CD14-positive monocyte (primary cell): Measurements from ENCODE around the gene FNDC3B. TPM values are rescaled to one million over a fixed set of nuclear protein-coding genes. Genes with fewer than 3 reads are reported as not detected.
A peak's percentile ranks its signal among the peaks of the same experiment; 100 is the strongest.

Experiments used
- DNase-seq, 3 donors: peaks; one replicate each; pipeline ENCODE4 v3.0.0-alpha.2; 2011 to 2022
- H2AFZ ChIP-seq: 2 replicates; pipeline ENCODE4 v1.6.0; 2012; ENCODE audit warnings: mild to moderate bottlenecking, low read depth, low read length, inconsistent platforms; ENCODE audit not compliant: insufficient read depth, poor library complexity, severe bottlenecking
- H3K27ac ChIP-seq, 2 donors: 1 replicate in 1 of 2; 2 replicates in 1 of 2; pipeline ENCODE4 v1.5.1; 2012 to 2013; ENCODE audit warnings: low read length in 2 of 2, control low read depth in 1 of 2, inconsistent platforms in 1 of 2, low read depth in 1 of 2, mild to moderate bottlenecking in 1 of 2
- H3K27me3 ChIP-seq, 2 donors: one replicate each; pipeline versions ENCODE4 v1.6.0 to v1.6.1; 2011 to 2013; ENCODE audit warnings: low read length in 2 of 2; ENCODE audit not compliant: control insufficient read depth in 2 of 2, insufficient read depth in 2 of 2
- H3K36me3 ChIP-seq, 2 donors: replicated peaks in 1 of 2; 1 replicate in 1 of 2; 2 replicates in 1 of 2; pipeline versions ENCODE4 v1.5.1 to v1.6.1; 2012 to 2013; ENCODE audit warnings: low read length in 2 of 2, control low read depth in 1 of 2, inconsistent platforms in 1 of 2, mild to moderate bottlenecking in 1 of 2; ENCODE audit not compliant: insufficient read depth in 2 of 2, control insufficient read depth in 1 of 2
- H3K4me1 ChIP-seq, 2 donors: 1 replicate in 1 of 2; 2 replicates in 1 of 2; pipeline versions ENCODE4 v1.5.1 to v1.6.1; 2012 to 2013; ENCODE audit warnings: low read length in 2 of 2, control low read depth in 1 of 2, inconsistent platforms in 1 of 2, mild to moderate bottlenecking in 1 of 2, moderate library complexity in 1 of 2; ENCODE audit not compliant: insufficient read depth in 2 of 2, control insufficient read depth in 1 of 2
- H3K4me2 ChIP-seq: replicated peaks from 2 replicates; pipeline ENCODE3; 2012; ENCODE audit warnings: low read length, moderate library complexity, mild to moderate bottlenecking; ENCODE audit not compliant: poor library complexity, severe bottlenecking; ENCODE audit errors: extremely low read depth
- H3K4me3 ChIP-seq, 3 experiments: fragments of 200-600 bp in 1 of 3; sonication (generic) in 1 of 3; replicated peaks in 1 of 3; 1 replicate in 2 of 3; 2 replicates in 1 of 3; pipeline ENCODE4 v1.5.1; 2011 to 2013; ENCODE audit warnings: low read length in 3 of 3, mild to moderate bottlenecking in 3 of 3, control low read depth in 2 of 3, low read depth in 2 of 3, inconsistent platforms in 1 of 3, moderate library complexity in 1 of 3
- H3K79me2 ChIP-seq: 2 replicates; pipeline ENCODE4 v1.6.0; 2012; ENCODE audit warnings: mild to moderate bottlenecking, control low read depth, inconsistent platforms, low read length, moderate library complexity; ENCODE audit not compliant: insufficient read depth
- H3K9ac ChIP-seq: 2 replicates; pipeline ENCODE4 v1.6.0; 2017; ENCODE audit warnings: low read length, mild to moderate bottlenecking; ENCODE audit not compliant: insufficient read depth, poor library complexity, severe bottlenecking
- H3K9me3 ChIP-seq, 2 donors: replicated peaks in 1 of 2; 1 replicate in 1 of 2; 2 replicates in 1 of 2; pipeline versions ENCODE4 v1.5.1 to v1.6.1; 2012 to 2013; ENCODE audit warnings: low read length in 2 of 2, control low read depth in 1 of 2; ENCODE audit not compliant: control insufficient read depth in 1 of 2, insufficient read depth in 1 of 2
- H4K20me1 ChIP-seq: 2 replicates; pipeline ENCODE4 v1.6.0; 2012; ENCODE audit warnings: mild to moderate bottlenecking, low read length, control low read depth, moderate library complexity; ENCODE audit not compliant: insufficient read depth
- H3K27ac Mint-ChIP-seq, 7 donors: one replicate each; pipeline ENCODE4 v1.8.0; 2020; ENCODE audit warnings: mild to moderate bottlenecking in 7 of 7, mixed read lengths in 7 of 7, moderate library complexity in 6 of 7, inconsistent platforms in 2 of 7
- H3K27me3 Mint-ChIP-seq, 3 donors: one replicate each; pipeline ENCODE4 v1.8.0; 2021 to 2022; ENCODE audit warnings: low read depth in 3 of 3, mild to moderate bottlenecking in 3 of 3, mixed read lengths in 3 of 3, moderate library complexity in 3 of 3, inconsistent platforms in 1 of 3
- H3K36me3 Mint-ChIP-seq, 2 donors: one replicate each; pipeline ENCODE4 v1.8.0; 2020; ENCODE audit warnings: mixed read lengths in 2 of 2, inconsistent platforms in 1 of 2, mild to moderate bottlenecking in 1 of 2
- H3K4me1 Mint-ChIP-seq: one replicate; pipeline ENCODE4 v1.8.0; 2020; ENCODE audit warnings: mild to moderate bottlenecking, mixed read lengths
- H3K4me3 Mint-ChIP-seq, 2 donors: one replicate each; pipeline ENCODE4 v1.8.0; 2020; ENCODE audit warnings: mild to moderate bottlenecking in 2 of 2, mixed read lengths in 2 of 2, moderate library complexity in 1 of 2
- H3K9me3 Mint-ChIP-seq, 7 donors: one replicate each; pipeline ENCODE4 v1.8.0; 2020 to 2022; ENCODE audit warnings: mixed read lengths in 7 of 7, mild to moderate bottlenecking in 6 of 7, moderate library complexity in 6 of 7, inconsistent platforms in 2 of 7
- CTCF ChIP-seq: fragments of 200-600 bp; IDR thresholded peaks from one replicate; pipeline ENCODE4 v1.8.0; 2022; ENCODE audit warnings: antibody characterized with exemption, mild to moderate bottlenecking
- WGBS: methylation state at CpG from one replicate; pipeline ENCODE4 v1.1.5; 2013; ENCODE audit warnings: missing lambda C conversion rate; ENCODE audit not compliant: insufficient coverage; 5-methylcytosine and 5-hydroxymethylcytosine counted together
- intact Hi-C, 2 donors: fragments of 100-400 bp; cut with micrococcal nuclease; formaldehyde crosslinking; loops; one replicate each; pipeline versions ENCODE4 v1.15.0 to v1.15.1; 2023
- polyA plus RNA-seq, 3 donors: library from polyadenylated mRNA; depleted of rRNA in 1 of 3; unstranded in 2 of 3; stranded (reverse) in 1 of 3; fragments of 300-500 nt in 2 of 3; fragments of >200 nt in 1 of 3; fragmentation: Illumina TruSeq in 2 of 3; gene quantifications; 1 replicate in 2 of 3; 2 replicates in 1 of 3; pipeline ENCODE4 v1.2.3, GENCODE V29; 2012 to 2021

FNDC3B gene
- polyA plus RNA-seq, 3 donors, result 19.6 to 36.1 (median 25.7) TPM

DNA sequence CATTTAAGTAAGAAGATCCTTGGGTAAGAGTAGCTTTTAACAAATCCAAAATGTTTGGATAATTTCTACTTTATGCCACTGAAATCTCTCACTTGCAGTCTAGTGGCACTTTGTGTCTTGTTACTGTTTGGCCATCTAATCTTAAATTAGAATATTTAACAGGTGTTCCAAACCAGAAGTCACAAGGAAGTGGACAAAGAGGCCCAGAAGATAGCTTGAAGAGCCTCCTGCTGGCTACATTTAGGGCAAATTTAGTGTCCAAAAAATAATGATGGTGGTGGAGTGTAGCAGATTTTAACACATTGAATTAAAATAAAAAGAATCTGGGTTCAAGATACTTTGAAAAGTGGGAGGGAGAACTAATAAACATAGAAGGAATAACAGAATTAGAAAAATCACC is 236.7 kb downstream of the FNDC3B start:
- no peak overlapping the region for H3K4me3 Mint-ChIP-seq
- Histone ChIP-seq H3K9ac (no peak overlapping the region), H3K36me3 (peaks cover 18 to 87% of the 10 kb centered on the region in 2 donors), H3K27me3 (no peaks in the 10 kb centered on the region), H3K79me2 (peaks cover 82% of the 10 kb centered on the region), H3K4me2 (no peak overlapping the region), H3K4me1 (no peaks in the 10 kb centered on the region), H3K27ac (no peak overlapping the region), H3K9me3 (no peaks in the 10 kb centered on the region), H3K4me3 (no peak overlapping the region), H2AFZ (no peak overlapping the region), H4K20me1 (peaks cover 65% of the 10 kb centered on the region)
- peak overlapping the region in 1 of 7 donors; percentile 86 for H3K27ac Mint-ChIP-seq
- TF ChIP-seq CTCF, result no peak
- intact Hi-C loops, result no loop called here
- no peaks in the 10 kb centered on the region for H3K27me3 Mint-ChIP-seq
- H3K4me1 Mint-ChIP-seq, result peaks cover 5% of the 10 kb centered on the region
- no peaks in the 10 kb centered on the region for H3K9me3 Mint-ChIP-seq
- no peak for DNase-seq
- H3K36me3 Mint-ChIP-seq, result peaks cover 47 to 61% of the 10 kb centered on the region in 2 donors

DNA sequence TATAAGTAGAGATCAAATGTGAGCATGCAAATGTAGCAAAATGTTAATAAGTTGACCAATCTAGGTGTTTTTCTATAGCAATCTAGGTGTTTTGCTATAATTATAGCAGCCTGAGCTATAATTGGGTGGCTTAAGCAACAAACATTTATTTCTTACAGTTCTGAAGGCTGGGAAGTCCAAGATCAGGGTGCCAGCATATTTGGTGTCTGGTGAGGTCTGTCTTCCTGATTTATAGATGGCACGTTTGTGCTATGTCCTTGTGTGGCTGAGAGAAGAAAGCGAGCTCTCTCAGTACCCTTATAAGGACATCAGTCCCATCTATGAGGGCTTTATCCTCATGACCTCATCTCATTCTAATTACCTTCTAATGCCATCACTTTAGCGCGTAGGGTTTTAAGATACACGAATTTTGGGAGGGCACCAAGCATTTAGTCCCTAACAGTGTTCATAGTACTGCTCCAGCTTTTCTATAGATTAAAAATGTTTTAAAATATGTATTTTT is 237.8 kb downstream of the FNDC3B start:
- H3K4me3 ChIP-seq, result no peak overlapping the region
- no peak overlapping the region for H3K9ac ChIP-seq
- 80% methylated on average over 1 of the region's 5 CpGs for WGBS
- peaks cover 83% of the 10 kb centered on the region for H3K79me2 ChIP-seq
- H2AFZ ChIP-seq, result no peak overlapping the region
- H3K27ac ChIP-seq, result peak overlapping the region in 1 of 2 donors; percentile 23
- Mint-ChIP-seq H3K9me3 (no peaks in the 10 kb centered on the region), H3K4me3 (no peak overlapping the region), H3K36me3 (peaks cover 50 to 64% of the 10 kb centered on the region in 2 donors), H3K27me3 (no peaks in the 10 kb centered on the region), H3K27ac (no peak overlapping the region), H3K4me1 (peaks cover 4% of the 10 kb centered on the region)
- H4K20me1 ChIP-seq, result peaks cover 75% of the 10 kb centered on the region
- intact Hi-C loops, result no loop called here
- DNase-seq, result no peak
- no peaks in the 10 kb centered on the region for H3K27me3 ChIP-seq
- TF ChIP-seq CTCF, result no peak
- no peaks in the 10 kb centered on the region for H3K4me1 ChIP-seq
- H3K9me3 ChIP-seq, result no peaks in the 10 kb centered on the region
- peaks cover 15 to 87% of the 10 kb centered on the region in 2 donors for H3K36me3 ChIP-seq
- H3K4me2 ChIP-seq, result no peak overlapping the region
